GM12892 (cell line): ENCODE results near the gene RFNG.

Experiments used
- POLR2A ChIP-seq: IDR thresholded peaks from 2 replicates; pipeline ENCODE4 v1.6.1; 2011; ENCODE audit warnings: low read depth, low read length, control low read depth
- POLR2AphosphoS5 ChIP-seq: IDR thresholded peaks from 2 replicates; pipeline ENCODE4 v1.6.1; 2011; ENCODE audit warnings: low read depth, low read length, control low read depth

DNA sequence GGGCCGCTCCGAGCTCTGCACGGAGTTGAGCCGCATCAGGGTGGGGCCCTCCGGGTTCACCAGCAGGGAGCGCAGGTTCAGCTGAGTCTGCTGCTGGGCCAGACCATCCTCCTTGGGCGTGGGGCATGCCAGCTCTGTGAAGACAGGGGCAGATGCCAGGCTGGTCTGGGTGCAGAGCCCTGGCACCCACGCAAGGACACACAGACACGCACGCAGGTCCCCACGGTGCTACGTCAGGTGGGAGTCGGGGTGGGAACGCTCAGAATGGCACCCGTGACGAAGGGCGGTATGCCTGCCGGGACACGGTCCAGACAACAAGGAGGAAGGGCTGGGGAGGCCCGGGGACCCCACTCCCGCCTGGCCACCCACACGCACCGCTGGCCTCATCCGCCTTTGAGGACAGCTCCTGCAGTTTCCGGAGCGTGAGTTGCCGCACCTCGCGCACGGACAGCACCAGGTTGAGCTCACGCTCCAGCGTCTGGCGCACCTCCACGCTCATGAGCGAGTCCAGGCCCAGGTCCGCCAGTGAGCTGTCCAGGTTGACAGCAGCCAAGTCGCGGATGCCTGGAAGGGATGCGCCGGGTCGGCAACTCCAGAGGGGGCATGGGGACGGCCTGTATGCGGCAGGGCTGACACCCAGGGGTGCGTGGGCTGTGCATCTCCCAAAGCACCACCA lies 29.3 kb upstream of the RFNG start:
- TF ChIP-seq POLR2A (no peak), POLR2AphosphoS5 (peak; percentile 16; the same call in 1 of the 2 replicates)
